Heart left ventricle (tissue), 16 donors: ENCODE results near the gene UBR3. TPM values are rescaled to one million over a fixed set of nuclear protein-coding genes. Genes with fewer than 3 reads are reported as not detected.

Experiments used
- ATAC-seq, 4 donors: fragments of 200-7000 bp; cut with Tn5 transposase; one replicate each; pipeline ENCODE4 v1.9.1; 2020 to 2022; ENCODE audit warnings: moderate library complexity in 4 of 4, mild to moderate bottlenecking in 3 of 4, moderate number of reproducible peaks in 1 of 4
- DNase-seq, 5 donors: peaks; one replicate each; pipeline ENCODE4 v3.0.0-alpha.2; 2020
- H3K27ac ChIP-seq, 12 donors: fragments of 200-600 bp; sonication (generic) in 4 of 12; one replicate each; pipeline versions ENCODE4 v1.5.0 to v1.8.0; 2016 to 2022; ENCODE audit warnings: mild to moderate bottlenecking in 2 of 12
- H3K27me3 ChIP-seq, 9 donors: fragments of 200-600 bp; sonication (generic) in 2 of 9; one replicate each; pipeline versions ENCODE4 v1.5.1 to v1.8.0; 2016 to 2022; ENCODE audit warnings: mild to moderate bottlenecking in 3 of 9
- H3K36me3 ChIP-seq, 9 donors: fragments of 200-600 bp; sonication (generic) in 2 of 9; one replicate each; pipeline versions ENCODE4 v1.5.0 to v1.8.0; 2018 to 2022; ENCODE audit warnings: mild to moderate bottlenecking in 2 of 9
- H3K4me1 ChIP-seq, 12 donors: fragments of 200-600 bp; sonication (generic) in 4 of 12; one replicate each; pipeline versions ENCODE4 v1.5.0 to v1.8.0; 2016 to 2022; ENCODE audit warnings: mild to moderate bottlenecking in 3 of 12
- H3K4me3 ChIP-seq, 12 donors: fragments of 200-600 bp; sonication (generic) in 4 of 12; one replicate each; pipeline versions ENCODE4 v1.5.0 to v1.8.0; 2017 to 2022; ENCODE audit warnings: mild to moderate bottlenecking in 9 of 12, moderate library complexity in 4 of 12
- H3K9me3 ChIP-seq, 12 donors: fragments of 200-600 bp; sonication (generic) in 4 of 12; one replicate each; pipeline versions ENCODE4 v1.5.0 to v1.8.0; 2016 to 2022; ENCODE audit warnings: mild to moderate bottlenecking in 1 of 12
- POLR2A ChIP-seq, 2 donors: fragments of 450-650 bp; IDR thresholded peaks; one replicate each; pipeline ENCODE4 v1.6.1; 2017; ENCODE audit warnings: antibody characterized with exemption in 2 of 2, mild to moderate bottlenecking in 2 of 2, moderate library complexity in 2 of 2
- WGBS, 4 donors: extraction: QIAGEN DNeasy Blood & Tissue Kit in 2 of 4; methylation state at CpG; one replicate each; pipeline versions ENCODE4 v1.1.5 to v1.1.7; 2013 to 2018; 5-methylcytosine and 5-hydroxymethylcytosine counted together
- intact Hi-C, 10 donors: fragments of 100-400 bp; cut with DNase I; formaldehyde crosslinking; loops; one replicate each; pipeline versions ENCODE4 v1.11.1 to v1.14.2; 2022
- polyA plus RNA-seq, 2 donors: library from polyadenylated mRNA; stranded (reverse); fragments of 200-250 nt; gene quantifications; one replicate each; pipeline ENCODE4 v1.2.3, GENCODE V29; 2013
- total RNA-seq, 9 donors: library from RNA; depleted of rRNA in 2 of 9; stranded (reverse); fragments of >200 nt in 2 of 9; fragmentation: NEBNext Ultra II Directional in 3 of 9; extraction: Animal tissue kit (Norgen Biotek cat#: 25700) in 3 of 9; gene quantifications; one replicate each; pipeline versions ENCODE4 v1.1.0 to v1.2.4, GENCODE V29; 2016 to 2023
- TF ChIP-seq, protein P1 (sequence below), 12 donors: fragments of 200-600 bp; sonication (generic) in 4 of 12; IDR thresholded peaks; one replicate each; pipeline versions ENCODE4 v1.5.0 to v1.8.0; 2018 to 2022; ENCODE audit warnings: antibody characterized with exemption in 12 of 12, mild to moderate bottlenecking in 5 of 12
- donor health status: ischemic (EF 13 %, LVEDD 7.1; RV severe dilation, severe dysfunction).
- donor health status: healthy with polysubstance abuse.
- donor health status: DM: no; HTN: yes; CAD: no.
- donor health status: DM: no; HTN: no; CAD: no.
- donor health status: ischemic (EF 25% LVEDD 6.9; RV normal size, moderate dysfunction).
- donor health status: ischemic (EF 25% LVEDD 5.7; RV mildly dilated, moderate dysfunction).
- donor health status: healthy.
- donor health status: DM: yes; HTN: yes; CAD: no.
- donor health status: ischemic (EF 35%, LVEDD 5.7; RV mildly dilated, moderate dysfunction).
- donor health status: nonischemic (EF 11% LVEDD 7.7; RV severe dilation, severe dysfunction).
- donor health status: DM: yes; HTN: yes; CAD: no.
- donor health status: PGD.
- donor health status: ischemic (EF 29% LVEDD 5.4; RV normal size, mild dysfunction).
- donor health status: nonischemic (EF 23%, LVEDD 6.1; RV moderate dilation, normal function).

UBR3 gene
- total and polyA plus RNA-seq, 11 donors, result 34.8 to 137 (median 106) TPM

DNA sequence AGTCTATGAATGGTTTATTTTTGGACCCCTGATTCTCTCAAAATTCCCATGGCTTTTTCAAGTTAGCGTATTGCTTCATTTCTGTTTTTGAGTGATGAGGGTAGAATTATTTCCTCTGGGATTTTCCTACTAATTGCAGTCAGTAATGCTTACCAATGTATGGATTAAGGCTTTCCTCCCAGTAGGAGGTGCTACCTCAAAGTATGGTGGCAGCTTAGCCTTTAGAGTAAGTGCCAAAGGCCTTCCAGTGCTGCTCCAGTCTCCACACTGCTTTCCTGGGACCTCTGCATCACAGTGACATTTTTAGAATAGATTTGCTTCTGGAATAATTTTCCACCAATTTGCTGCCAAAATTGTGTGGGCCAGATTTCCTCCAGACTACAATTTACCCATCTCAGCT, 44.7 kb upstream of the UBR3 start:
- no peak for ATAC-seq
- intact Hi-C loops, result no loop called here
- no peak for DNase-seq
- H3K4me3 ChIP-seq, result no peak overlapping the region
- no peaks in the 10 kb centered on the region for H3K27me3 ChIP-seq
- no peaks in the 10 kb centered on the region for H3K9me3 ChIP-seq
- no peaks in the 10 kb centered on the region for H3K36me3 ChIP-seq
- H3K4me1 ChIP-seq, result no peaks in the 10 kb centered on the region
- H3K27ac ChIP-seq, result no peak overlapping the region
- TF ChIP-seq, protein P1, sequence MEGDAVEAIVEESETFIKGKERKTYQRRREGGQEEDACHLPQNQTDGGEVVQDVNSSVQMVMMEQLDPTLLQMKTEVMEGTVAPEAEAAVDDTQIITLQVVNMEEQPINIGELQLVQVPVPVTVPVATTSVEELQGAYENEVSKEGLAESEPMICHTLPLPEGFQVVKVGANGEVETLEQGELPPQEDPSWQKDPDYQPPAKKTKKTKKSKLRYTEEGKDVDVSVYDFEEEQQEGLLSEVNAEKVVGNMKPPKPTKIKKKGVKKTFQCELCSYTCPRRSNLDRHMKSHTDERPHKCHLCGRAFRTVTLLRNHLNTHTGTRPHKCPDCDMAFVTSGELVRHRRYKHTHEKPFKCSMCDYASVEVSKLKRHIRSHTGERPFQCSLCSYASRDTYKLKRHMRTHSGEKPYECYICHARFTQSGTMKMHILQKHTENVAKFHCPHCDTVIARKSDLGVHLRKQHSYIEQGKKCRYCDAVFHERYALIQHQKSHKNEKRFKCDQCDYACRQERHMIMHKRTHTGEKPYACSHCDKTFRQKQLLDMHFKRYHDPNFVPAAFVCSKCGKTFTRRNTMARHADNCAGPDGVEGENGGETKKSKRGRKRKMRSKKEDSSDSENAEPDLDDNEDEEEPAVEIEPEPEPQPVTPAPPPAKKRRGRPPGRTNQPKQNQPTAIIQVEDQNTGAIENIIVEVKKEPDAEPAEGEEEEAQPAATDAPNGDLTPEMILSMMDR (IDR thresholded peaks at IDR 0.05), result no peak
- TF ChIP-seq POLR2A (IDR thresholded peaks at IDR 0.05), result no peak
- 90 to 100% (median 99%) methylated on average over 1 of the region's 1 CpG for WGBS, 4 donors

DNA sequence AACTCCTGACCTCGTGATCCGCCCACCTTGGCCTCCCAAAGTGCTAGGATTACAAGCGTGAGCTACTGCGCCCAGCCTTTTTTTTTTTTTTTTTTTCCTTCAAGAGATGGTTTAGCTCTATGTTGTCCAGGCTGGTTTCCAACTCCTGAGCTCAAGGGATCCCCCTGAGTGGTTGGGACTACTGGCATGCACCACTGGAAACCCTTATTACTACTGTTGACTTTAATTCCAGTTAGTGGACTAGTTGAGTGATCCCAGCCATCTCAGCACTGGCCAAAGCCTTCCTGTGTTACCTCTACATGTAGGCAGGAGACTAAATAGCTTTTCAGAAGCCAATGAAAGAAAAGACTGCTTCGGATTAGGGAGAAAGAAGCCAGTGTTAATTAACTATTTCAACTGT, 36.7 kb upstream of the UBR3 start:
- 88 to 93% (median 89%) methylated on average over 5 of the region's 5 CpGs for WGBS, 4 donors
- Histone ChIP-seq H3K36me3 (no peaks in the 10 kb centered on the region), H3K4me3 (no peak overlapping the region), H3K4me1 (peaks cover 0 to 6% (median 0%) of the 10 kb centered on the region in 12 donors), H3K27me3 (peaks cover 0 to 3% (median 0%) of the 10 kb centered on the region in 9 donors), H3K27ac (no peak overlapping the region), H3K9me3 (no peaks in the 10 kb centered on the region)
- ATAC-seq (no peak), DNase-seq (no peak)
- intact Hi-C loops, result loop anchor here in 3 of 10 donors (10.0 kb wide), 3 partner anchors 96 to 266 kb away; partner anchors contain the start of genes CFAP210 (in 1 of the 3), PHOSPHO2 (in 1 of the 3) and PPIG (in 1 of the 3)
- no peak for TF ChIP-seq POLR2A (IDR thresholded peaks at IDR 0.05)
- TF ChIP-seq, protein P1 (IDR thresholded peaks at IDR 0.05), result no peak

DNA sequence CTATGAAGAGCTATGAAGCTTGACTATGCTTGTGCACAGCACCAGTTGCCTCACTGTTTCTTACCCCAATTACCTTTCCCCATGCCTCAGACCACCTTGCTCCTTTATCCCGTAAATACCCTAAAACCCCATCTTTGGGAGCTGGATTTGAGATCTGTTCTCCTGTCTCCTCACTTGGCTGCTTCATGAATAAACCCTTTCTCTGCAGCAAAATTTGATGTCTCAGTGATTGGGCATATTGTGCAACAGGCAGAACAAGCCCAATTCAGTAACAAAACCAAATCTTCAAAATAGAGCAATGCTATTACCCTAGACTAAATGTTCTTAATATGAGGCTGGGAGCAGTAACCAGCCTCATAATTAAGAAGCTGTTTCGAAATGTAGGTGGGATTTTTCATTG, 32.1 kb upstream of the UBR3 start:
- Histone ChIP-seq H3K9me3 (no peaks in the 10 kb centered on the region), H3K27me3 (no peaks in the 10 kb centered on the region), H3K4me3 (no peak overlapping the region), H3K4me1 (peaks cover 0 to 14% (median 5%) of the 10 kb centered on the region in 12 donors), H3K36me3 (no peaks in the 10 kb centered on the region), H3K27ac (no peak overlapping the region)
- intact Hi-C loops, result loop anchor here in 3 of 10 donors (10.0 kb wide), 3 partner anchors 100 to 270 kb away; partner anchors contain the start of genes CFAP210 (in 1 of the 3), PHOSPHO2 (in 1 of the 3) and PPIG (in 1 of the 3)
- TF ChIP-seq POLR2A (IDR thresholded peaks at IDR 0.05), result no peak
- TF ChIP-seq, protein P1 (IDR thresholded peaks at IDR 0.05), result no peak
- DNase-seq, result no peak
- 58 to 94% (median 93%) methylated on average over 2 of the region's 2 CpGs for WGBS, 4 donors
- no peak for ATAC-seq

DNA sequence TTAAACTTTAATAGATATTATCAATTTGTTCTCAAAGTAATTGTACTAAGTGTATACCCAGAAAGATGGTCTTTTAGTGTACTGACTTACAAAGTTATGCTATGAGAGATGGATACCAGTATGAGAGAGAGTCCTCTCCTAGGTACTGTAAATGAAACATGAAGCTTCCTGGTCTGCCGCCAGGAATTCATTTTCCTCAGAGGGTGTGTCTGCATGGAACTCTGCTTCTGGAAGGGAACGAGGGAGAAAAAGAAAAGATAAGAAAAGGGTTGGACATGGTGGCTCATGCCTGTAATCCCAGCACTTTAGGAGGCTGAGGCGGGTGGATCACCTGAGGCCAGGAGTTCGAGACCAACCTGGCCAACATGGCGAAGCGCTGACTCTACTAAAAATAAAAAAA, 30.8 kb upstream of the UBR3 start:
- Histone ChIP-seq H3K9me3 (no peaks in the 10 kb centered on the region), H3K36me3 (peaks cover 0 to 8% (median 6%) of the 10 kb centered on the region in 9 donors), H3K27ac (no peak overlapping the region), H3K27me3 (no peaks in the 10 kb centered on the region), H3K4me3 (no peak overlapping the region), H3K4me1 (peaks cover 0 to 19% (median 7%) of the 10 kb centered on the region in 12 donors)
- intact Hi-C loops, result loop anchor here in 3 of 10 donors (10.0 kb wide), 3 partner anchors 102 to 272 kb away; partner anchors contain the start of genes CFAP210 (in 1 of the 3), PHOSPHO2 (in 1 of the 3) and PPIG (in 1 of the 3)
- 77 to 83% (median 81%) methylated on average over 6 of the region's 6 CpGs for WGBS, 4 donors
- no peak for TF ChIP-seq POLR2A (IDR thresholded peaks at IDR 0.05)
- DNase-seq (no peak), ATAC-seq (no peak)
